HG02973 (cell line): Measurements from ENCODE around the gene PIGN.

Experiments
- ATAC-seq: cut with Tn5 transposase; IDR thresholded peaks from one replicate; pipeline ENCODE4 v1.9.1; 2021; ENCODE audit warnings: moderate library complexity; ENCODE audit not compliant: unreplicated experiment

Gene PIGN, protein sequence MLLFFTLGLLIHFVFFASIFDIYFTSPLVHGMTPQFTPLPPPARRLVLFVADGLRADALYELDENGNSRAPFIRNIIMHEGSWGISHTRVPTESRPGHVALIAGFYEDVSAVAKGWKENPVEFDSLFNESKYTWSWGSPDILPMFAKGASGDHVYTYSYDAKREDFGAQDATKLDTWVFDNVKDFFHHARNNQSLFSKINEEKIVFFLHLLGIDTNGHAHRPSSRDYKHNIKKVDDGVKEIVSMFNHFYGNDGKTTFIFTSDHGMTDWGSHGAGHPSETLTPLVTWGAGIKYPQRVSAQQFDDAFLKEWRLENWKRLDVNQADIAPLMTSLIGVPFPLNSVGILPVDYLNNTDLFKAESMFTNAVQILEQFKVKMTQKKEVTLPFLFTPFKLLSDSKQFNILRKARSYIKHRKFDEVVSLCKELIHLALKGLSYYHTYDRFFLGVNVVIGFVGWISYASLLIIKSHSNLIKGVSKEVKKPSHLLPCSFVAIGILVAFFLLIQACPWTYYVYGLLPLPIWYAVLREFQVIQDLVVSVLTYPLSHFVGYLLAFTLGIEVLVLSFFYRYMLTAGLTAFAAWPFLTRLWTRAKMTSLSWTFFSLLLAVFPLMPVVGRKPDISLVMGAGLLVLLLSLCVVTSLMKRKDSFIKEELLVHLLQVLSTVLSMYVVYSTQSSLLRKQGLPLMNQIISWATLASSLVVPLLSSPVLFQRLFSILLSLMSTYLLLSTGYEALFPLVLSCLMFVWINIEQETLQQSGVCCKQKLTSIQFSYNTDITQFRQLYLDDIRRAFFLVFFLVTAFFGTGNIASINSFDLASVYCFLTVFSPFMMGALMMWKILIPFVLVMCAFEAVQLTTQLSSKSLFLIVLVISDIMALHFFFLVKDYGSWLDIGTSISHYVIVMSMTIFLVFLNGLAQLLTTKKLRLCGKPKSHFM

DNA sequence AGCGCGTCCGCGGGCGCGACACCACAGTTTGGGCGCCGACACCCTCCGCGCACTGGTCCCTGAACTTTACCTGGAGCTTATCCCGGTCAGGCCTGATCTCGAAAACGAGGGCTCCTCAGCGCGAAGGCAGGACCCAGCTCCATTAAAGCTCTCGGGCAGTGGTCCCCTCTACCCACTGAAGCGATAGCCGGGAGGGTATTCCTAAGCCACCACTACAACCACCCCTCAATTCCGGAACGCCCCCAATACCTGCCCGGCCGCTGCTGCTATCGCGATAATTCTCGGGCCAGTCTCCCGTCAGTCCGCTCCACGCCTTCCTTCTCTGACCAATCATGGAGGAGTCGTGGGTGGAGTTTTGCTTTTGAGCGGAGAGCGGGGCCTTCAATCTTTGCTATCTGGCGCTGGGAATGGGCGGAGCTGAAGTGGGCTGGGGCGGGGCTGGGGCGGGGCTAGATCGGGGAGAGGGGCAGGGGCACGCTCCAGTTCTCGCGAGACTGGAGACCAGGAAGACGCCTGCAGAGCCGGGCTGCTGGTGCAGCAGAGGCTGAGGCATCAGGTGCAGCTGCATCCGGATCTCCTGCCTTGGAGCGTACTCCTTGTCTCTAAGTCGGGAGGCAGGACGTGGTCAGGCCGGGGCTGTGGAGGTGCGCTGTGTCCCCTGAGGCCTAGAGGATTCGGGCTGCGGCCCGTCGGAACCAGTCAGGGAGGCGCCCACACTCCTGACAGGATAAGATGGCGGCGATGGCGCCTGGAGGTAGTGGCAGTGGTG is at the start of gene PIGN, which contains the start of gene RELCH:
Gene PIGN (minus strand): TSS at position 283 of the 769 bp plus-strand sequence. CDS start 25,703 bp downstream, outside the sequence.
Gene RELCH (plus strand): TSS at position 482 of the 769 bp plus-strand sequence. CDS start 251 bp downstream, at position 733.
- ATAC-seq = peak; percentile 89

DNA sequence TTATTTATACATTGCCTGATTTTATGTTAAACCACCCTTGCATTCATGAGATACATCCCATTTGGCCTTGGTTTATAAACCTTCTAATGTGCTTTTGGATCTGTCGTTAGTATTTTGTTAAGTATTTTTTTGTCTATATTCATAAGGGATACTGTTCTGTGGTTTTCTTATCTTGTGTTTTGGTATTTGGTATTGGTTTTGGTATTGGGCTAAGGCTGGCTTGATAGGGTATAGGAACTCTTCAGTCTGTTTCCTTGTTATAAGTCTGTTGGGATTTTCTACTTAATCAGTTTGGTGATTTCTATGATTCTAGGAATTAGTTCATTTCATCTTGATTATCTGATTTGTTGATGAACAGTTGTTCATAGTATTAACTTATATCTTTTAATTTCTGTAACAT is 49.4 kb upstream of the PIGN start:
- no peak for ATAC-seq

DNA sequence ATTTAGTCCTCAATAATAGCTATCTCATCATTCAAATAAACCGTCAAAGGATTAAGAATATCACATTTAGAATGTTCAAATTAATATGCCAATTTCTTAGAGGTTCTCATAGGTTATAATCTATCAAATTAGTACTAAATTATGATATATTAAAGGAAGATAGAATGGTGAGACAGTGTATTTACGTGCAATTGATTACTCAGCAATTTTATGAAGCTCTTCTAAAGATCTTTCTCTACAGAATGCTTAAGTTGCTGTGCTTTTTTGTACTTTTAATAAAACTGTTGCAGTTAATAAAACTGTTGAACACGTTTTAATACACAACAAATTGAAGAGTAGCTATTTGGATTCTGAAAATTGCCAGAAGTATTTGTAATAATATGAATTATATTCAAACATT is 39.2 kb upstream of the PIGN start:
- ATAC-seq = no peak

DNA sequence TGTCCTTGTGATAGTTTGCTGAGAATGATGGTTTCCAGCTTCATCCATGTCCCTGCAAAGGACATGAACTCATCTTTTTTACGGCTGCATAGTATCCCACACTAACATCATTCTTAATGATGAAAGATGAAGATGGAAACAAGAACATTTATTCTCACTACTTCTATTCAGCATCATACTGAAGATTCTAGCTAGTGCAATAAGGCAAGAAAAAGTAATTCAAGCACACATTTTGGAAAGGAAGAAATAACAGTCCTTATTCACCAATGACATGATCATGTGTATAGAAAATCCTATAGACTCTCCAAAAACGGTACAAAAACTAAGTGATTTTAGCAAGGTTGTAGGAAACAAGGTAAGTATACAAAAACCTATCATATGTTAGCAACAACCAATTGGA is 37.4 kb upstream of the PIGN start:
- no peak for ATAC-seq

DNA sequence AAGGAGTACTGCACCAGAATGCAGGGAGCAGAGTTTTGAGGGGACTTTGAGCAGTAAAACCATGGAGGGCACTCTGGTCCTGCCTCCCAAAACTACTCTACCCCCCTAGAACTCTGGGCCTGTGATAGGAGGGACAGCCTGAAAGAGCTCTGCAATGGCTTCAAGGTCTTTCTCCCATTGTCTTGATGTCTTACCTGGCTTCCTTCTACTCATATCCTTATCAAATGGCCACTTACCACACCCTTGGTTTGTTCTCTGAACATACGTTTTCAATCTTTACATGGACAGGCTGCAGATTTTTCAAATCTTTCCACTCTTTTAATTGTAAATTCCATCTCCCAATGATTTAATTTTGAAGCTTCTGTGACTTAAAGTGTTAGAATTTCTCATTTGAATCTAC is 27.9 kb upstream of the PIGN start:
- ATAC-seq = no peak

DNA sequence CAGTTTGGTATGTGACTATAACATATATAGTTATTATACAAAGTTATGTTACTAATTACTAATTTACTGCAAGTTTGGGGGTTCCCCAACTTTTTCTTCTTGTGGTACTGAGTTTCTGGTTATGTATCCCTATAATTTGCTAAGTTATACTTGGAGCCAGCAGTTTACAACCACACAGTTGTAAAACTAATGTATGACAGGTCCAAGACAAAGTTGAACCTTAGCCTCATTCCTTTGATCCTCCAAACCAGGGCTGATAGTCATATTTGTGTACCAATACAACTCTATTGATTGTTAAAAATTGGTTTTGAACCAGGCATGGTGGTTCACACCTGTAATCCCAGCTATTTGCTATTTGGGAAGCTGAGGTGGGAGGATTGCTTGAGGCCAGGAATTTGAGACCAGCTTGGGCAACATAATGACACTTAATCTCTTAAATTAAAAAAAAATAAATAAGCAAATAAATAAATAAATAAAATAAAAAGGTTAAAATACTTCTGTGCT is 24.5 kb upstream of the PIGN start:
- ATAC-seq = no peak

DNA sequence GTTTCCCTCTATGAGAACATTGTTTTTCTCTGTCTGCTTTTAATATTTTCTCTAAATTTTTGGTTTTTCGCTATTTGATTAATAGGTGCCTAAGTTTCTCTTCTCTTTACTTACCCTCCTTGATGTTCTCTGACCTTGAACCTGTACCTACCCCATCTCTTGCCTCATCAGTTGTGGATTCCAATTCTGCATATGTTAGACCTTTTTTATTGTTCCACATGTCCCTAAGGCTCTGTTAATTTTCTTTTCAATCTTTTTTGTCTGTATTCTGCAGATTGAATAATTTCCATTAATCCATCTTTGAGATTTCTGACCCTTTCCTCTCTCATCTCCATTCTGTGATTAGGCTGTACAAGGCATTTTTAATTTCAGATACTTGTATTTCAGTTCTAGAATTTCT is 23.3 kb upstream of the PIGN start:
- ATAC-seq = no peak

DNA sequence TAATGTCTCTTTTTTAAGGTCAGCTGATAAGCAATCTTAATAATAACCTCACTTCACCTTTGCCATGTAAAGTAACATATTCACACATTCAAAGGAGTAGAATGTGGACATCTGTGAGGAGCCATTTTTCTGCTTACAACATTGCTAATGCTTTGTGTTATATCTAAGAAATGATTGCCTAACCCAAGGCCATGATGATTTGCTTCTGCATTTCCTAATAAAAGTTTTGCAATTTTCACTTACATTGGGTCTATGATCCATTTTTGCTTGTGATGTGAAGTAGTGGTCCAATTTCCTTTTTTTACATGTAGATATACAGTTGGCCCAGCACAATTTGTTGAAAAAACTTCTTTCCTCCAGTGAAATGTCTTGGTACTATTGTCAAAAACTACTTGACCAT is 22.2 kb upstream of the PIGN start:
- ATAC-seq = no peak

DNA sequence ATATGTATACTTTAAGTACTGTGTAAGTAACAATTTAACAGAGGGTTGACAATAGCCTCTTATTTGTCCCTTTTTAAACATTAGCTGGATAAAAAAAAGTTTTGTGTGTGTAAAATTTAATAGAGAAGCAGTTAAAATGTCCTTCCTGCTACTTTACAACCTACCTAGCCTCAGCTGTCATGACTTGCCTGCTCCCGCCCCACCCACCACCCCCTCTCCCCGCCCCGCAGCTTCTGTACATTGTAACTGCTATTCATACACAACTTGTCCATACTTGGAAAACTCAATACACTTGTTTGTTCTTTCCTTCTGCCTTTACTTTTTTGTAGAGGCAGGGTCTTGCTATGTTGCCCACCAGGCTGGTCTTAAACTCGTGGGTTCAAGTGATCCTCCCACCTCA is 19.7 kb upstream of the PIGN start:
- no peak for ATAC-seq

DNA sequence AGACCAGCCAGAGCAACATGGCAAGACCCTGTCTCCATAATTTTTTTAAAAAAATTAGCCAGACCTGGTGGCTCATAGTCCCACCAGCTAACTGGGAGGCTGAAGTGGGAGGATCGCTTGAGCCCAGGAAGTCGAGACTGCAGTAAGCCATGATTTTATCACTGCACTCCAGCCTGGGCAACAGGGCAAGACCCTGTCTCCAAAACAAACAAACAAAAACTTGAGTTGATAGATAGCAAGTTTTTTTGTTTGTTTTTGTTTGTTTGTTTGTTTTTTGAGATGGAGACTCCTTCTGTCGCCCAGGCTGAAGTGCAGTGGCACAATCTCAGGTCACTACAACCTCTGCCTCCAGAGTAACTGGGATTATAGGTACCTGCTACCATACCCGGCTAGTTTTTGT is 19.0 kb upstream of the PIGN start:
- ATAC-seq = no peak

DNA sequence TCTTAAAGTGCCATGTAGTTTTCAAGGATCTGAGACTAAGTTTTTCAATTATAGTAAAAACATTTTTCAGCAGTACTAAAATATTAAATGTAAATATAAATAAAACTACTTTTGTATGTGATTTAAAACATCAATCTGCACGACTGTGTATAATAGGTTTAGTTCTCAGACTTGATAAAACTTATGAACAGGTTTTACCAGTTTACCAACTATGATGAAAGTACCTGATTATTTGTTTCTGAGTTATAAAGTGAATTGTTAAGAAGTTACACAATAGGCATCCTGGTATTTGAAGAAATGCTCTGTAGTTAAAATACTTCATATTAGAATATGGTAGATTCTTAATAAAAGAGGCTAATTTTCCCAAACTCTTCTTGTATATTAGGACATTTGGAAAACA is 15.0 kb upstream of the PIGN start:
- ATAC-seq = no peak

DNA sequence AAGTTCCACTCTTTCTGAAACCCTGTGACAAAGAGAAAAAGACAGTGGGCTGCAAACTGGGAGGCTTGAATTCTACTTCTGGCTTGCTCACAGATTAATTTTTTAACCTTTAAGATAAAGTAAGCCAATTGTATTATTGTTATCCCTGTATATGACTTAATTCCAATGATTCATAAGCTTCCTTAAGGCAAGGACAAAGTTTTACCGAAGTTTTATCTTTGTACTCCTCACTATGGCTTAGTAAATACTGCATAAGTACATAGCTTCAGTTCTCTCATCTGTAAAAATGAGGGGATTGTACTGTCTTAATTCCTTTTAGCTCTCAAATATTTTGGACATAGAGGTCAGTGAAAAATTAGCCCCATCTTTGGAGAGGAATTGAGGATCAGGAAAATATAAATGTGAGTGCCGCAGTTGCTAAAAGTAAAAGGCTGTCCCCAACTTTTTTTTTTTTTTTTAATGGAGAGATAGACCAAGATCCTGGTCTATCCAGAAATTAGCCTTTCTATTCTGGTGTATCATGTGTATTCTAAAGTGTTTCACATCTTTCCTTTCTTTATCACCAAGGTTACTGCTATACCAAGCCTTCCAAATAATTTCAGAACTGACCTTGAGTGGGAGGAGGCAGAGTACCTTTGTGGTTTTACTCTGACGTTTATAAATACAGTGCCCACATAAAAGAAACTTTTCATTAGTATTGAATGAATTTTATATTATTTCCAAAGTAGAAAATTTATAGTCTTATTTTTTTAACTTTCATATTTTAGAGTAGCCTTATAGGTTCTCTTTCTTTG is 13.5 kb upstream of the PIGN start:
- ATAC-seq = no peak

DNA sequence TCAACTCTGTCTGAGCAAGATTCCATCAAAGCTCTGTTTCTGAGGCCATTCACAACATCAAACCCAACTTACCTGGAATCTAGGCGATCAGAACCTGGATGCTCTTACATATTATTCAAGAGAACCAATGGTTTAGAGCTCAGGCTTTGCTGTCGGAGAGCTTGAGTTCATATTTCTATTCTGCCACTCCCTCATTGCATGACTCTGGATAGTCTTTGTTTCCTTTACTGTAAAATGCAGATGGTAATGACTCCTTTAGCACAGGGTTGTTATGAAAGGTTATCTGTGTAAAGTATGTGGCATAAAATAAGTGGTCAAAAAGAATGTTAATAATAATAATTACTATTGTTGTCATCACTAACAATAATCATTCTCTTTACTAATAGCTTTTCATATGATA is 12.8 kb upstream of the PIGN start:
- ATAC-seq = no peak

DNA sequence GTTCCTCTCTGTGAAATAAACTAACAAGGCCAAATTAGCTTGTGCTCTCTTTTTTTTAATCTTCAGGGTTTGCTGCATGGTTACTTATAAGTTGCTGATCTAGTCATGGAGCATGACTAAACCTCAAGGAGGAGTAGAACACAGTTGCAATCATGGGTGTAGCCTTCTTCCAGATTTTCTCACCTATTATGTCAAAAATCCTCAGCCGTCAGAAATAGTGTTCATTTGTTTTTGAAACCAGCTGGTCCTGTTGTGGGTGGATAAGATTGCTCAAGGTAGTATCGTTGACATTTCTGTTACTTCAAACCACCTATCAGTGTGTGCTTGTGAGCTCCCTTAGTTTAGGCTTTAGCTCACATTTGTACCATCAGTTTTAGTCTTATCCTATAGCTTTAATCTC is 11.4 kb upstream of the PIGN start:
- no peak for ATAC-seq

DNA sequence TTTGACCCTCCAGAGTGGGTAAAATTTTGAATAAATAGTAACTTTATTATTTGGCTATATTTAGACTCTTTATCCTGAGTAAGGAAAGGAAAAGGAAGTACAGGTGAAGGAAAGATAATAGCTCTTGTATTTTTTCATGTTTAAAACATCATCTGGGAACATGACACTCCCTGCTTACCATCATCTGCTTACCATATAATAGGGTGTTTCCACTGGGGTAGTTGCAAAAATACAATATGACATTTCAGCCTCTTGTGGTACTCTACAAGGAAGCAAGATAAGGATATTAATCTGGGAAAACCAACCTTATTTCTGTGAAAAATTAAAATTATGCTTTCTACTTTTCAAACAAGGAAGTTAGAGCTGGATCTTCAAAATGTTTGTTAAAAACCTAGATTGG is 10.1 kb upstream of the PIGN start:
- ATAC-seq = no peak

DNA sequence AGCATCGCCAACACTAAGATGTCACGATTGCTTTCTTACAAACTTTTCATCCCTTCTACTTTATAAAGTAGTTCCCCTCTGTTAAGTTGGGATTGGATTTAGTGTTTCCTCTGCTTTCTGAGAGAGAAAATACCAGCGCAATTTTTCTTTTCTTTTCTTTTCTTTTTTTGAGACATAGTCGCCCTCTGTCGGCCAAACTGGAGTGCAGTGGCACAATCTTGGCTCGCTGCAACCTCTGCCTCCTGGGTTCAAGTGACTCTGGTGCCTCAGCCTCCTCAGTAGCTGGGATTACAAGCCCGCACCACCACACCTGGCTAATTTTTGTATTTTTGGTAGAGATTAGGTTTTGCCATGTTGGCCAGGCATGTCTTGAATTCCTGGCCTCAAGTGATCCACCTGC is 9.2 kb upstream of the PIGN start:
- ATAC-seq = no peak

DNA sequence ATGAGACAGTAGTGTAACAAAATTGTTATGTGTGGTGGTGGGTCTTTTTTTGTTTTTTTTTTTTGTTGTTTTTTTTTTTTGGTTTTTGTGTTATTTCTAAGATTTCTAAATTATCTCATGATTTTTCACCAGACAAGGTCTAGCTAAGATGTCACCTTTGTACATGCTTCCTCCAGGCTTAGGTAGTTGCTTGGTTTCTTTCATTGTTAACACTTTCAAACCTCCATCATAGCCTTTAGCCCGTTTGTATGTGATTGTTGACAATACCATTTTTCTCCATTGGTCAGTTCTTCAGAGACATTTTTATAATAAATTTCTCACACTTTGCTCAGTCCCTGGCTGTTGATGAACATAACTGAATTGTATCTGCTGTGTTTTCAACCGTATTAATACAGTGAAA is 2.4 kb upstream of the PIGN start:
- no peak for ATAC-seq

DNA sequence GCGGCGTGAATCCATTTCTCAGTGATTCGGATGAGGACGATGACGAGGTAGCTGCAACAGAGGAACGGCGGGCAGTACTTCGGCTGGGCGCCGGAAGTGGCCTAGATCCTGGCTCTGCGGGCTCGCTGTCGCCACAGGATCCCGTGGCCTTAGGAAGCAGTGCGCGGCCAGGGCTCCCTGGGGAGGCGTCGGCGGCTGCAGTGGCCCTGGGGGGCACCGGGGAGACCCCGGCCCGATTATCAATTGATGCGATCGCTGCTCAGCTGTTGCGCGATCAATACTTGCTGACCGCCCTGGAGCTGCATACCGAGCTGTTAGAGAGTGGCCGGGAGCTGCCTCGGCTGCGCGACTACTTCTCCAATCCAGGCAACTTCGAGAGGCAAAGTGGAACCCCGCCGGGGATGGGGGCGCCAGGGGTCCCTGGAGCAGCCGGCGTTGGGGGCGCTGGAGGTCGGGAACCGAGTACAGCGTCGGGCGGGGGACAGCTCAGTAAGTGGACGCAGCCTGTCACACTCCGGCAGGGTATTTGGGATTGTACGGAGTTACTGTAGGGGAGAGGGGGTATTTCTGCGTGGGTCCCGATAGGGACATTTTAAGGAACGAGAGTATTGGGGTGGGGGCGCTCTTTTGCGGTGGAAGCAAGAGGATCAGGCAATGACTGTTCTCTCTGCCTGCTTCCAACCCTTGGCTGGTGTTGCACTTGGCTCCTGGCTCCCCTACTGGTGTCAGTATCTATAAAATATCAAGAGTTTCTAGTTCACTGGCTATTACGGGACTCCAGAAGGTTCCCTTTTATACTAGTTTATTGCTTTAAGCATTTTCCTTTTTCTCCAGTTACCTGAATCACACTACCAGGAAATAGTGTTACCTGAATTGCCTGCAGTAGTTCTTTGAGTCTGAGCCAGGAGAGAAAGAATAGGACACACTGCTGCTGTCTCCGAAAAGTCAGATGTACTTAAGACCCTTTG is 971 bp upstream of the PIGN start:
- peak; percentile 2 for ATAC-seq

DNA sequence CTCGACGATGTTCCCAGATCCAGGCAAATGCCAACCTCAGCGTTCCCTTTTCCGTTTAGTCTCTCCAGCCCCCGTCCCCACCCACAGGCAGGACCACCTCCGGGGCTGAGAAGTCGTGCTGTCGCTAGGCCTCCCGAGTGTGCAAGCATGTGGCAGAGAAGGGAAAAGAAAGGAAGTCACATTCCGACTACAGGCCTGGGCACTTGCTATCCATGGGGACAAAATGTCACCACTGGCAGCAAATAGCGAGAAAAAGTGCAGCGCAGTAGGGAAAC is 420 bp downstream of the PIGN start:
- no peak for ATAC-seq
